H1 (cell line): ENCODE results near the gene VDAC2. TPM values are rescaled to one million over a fixed set of nuclear protein-coding genes. Genes with fewer than 3 reads are reported as not detected.

Experiments
- RFX5 ChIP-seq: IDR thresholded peaks from 2 replicates; pipeline ENCODE4 v1.6.1; 2011; ENCODE audit warnings: low read depth, low read length, improper control_type of control experiment, borderline replicate concordance
- RNF2 ChIP-seq: fragments of 200-900, 300-1000 bp; sonication (generic); IDR thresholded peaks from 2 replicates; pipeline ENCODE4 v1.7.1; 2016; ENCODE audit warnings: borderline replicate concordance, low read depth, mild to moderate bottlenecking, antibody characterized with exemption, low read length; ENCODE audit not compliant: poor library complexity, severe bottlenecking; ENCODE audit errors: missing control alignments
- RXRA ChIP-seq: IDR thresholded peaks from 2 replicates; pipeline ENCODE4 v1.6.1; 2011; ENCODE audit warnings: low read depth, mild to moderate bottlenecking, low read length, moderate library complexity; ENCODE audit not compliant: insufficient read depth
- SP1 ChIP-seq: IDR thresholded peaks from 2 replicates; pipeline ENCODE4 v1.6.1; 2011; ENCODE audit warnings: low read depth, low read length
- polyA plus RNA-seq, 7 experiments: library from polyadenylated mRNA; depleted of rRNA in 3 of 7; stranded (reverse) in 5 of 7; unstranded in 2 of 7; fragments of >200 nt in 5 of 7; fragments of 200-250 nt in 2 of 7; gene quantifications; 1 replicate in 5 of 7; 2 replicates in 1 of 7; 4 replicates in 1 of 7; pipeline versions ENCODE4 v1.2.1 to v1.2.3, GENCODE V29; 2011 to 2013; ENCODE audit warnings: missing spikeins in 2 of 7, mixed read lengths in 2 of 7
- total RNA-seq: library from RNA; stranded (reverse); fragmentation: NEBNext Ultra II Directional; extraction: Animal tissue kit (Norgen Biotek cat#: 25700); gene quantifications from 2 replicates; pipeline ENCODE4 v1.2.1, GENCODE V29; 2021

The VDAC2 gene
- total and polyA plus RNA-seq, 2 of the 8 experiments (the other 6 are each of a cell fraction or from before 2014, with no cell fraction given): 89.8 to 284 TPM

- TF ChIP-seq RFX5: no peak
- TF ChIP-seq RXRA: no peak
- TF ChIP-seq RNF2: no peak
- 0 out of 2 replicates have a peak, but pooled peaks have one; percentile 8 for TF ChIP-seq SP1
These were observed 23.6 kb downstream of the VDAC2 start (continued) for GRCh38 chr10:75234017-75234682.
